ENCODE data around the gene GRIP2. TPM values are rescaled to one million over a fixed set of nuclear protein-coding genes. Genes with fewer than 3 reads are reported as not detected.

Gene GRIP2
- total and polyA plus RNA-seq, 3 experiments from 2014 or later = not detected

DNA sequence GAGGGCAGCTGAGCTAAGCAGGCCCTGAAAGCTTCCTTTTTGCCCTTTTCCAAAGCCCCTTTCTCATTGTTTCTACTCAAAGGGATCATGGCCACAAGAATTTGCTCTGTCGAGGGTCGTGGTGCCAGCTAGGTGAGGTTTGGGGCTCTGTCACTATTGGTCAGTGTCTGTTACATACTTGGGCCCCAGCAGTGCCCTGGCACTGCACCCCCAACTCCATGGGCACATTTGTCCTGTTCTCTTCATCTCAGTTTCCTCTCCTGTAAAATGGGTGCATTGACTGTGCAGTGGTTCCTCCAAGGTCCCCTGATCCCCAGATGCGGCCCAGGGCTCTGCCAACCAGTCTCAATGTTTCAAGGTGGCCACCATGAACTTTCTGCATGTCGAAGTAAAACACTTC, 75.6 kb downstream of the GRIP2 start:
- DNase-seq = no peak
- Mint-ChIP-seq H3K9me3 (no peaks in the 10 kb centered on the region), H3K36me3 (peaks cover 0 to 90% (median 6%) of the 10 kb centered on the region in 3 donors), H3K4me3 (no peak overlapping the region), H3K4me1 (peaks cover 3 to 4% (median 4%) of the 10 kb centered on the region in 3 donors), H3K27me3 (no peaks in the 10 kb centered on the region), H3K27ac (peak overlapping the region in 3 of 8 donors; percentile 47 to 70 (median 66))
- Histone ChIP-seq H3K27ac (ENCODE audit: low read depth, low read length) (no peak overlapping the region), H3K9me3 (ENCODE audit: low read length) (no peaks in the 10 kb centered on the region), H3K4me3 (ENCODE audit: low read length) (no peak overlapping the region), H3K4me1 (ENCODE audit: insufficient read depth, low read length) (no peaks in the 10 kb centered on the region), H3K36me3 (ENCODE audit: insufficient read depth, low read length) (peaks cover 14% of the 10 kb centered on the region), H3K27me3 (ENCODE audit: insufficient read depth, low read length, poor library complexity, severe bottlenecking) (no peaks in the 10 kb centered on the region)
- CTCF ChIA-PET = interaction anchor here (1.0 to 7.2 kb wide), 2 partner anchors 13 to 62 kb away, joined by 3 to 62 read pairs; partner anchors contain the start of gene SLC6A6
- POLR2A ChIA-PET = no interaction called here

DNA sequence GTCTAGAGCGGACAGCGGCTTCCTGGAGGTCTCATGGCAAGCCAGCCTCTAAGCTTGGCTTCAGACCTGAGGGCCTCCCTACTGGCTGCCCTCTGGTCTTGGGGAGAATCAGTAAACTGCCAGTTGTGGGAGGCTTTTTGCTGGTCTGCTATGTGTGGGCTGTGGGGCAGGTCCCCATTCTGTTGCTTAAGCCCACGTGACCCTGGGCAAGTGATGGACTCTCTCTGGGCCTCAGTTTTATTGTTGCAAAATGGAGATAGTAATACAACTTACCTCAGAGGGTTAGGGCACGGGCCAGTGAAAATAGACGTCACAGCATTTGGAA, 76.0 kb downstream of the GRIP2 start:
- Histone ChIP-seq H3K4me3 (ENCODE audit: low read length) (no peak overlapping the region), H3K27me3 (ENCODE audit: insufficient read depth, low read length, poor library complexity, severe bottlenecking) (no peaks in the 10 kb centered on the region), H3K36me3 (ENCODE audit: insufficient read depth, low read length) (peaks cover 14% of the 10 kb centered on the region), H3K9me3 (ENCODE audit: low read length) (no peaks in the 10 kb centered on the region), H3K27ac (ENCODE audit: low read depth, low read length) (no peak overlapping the region), H3K4me1 (ENCODE audit: insufficient read depth, low read length) (no peaks in the 10 kb centered on the region)
- Mint-ChIP-seq H3K4me3 (no peak overlapping the region), H3K4me1 (peaks cover 3 to 4% (median 4%) of the 10 kb centered on the region in 3 donors), H3K9me3 (no peaks in the 10 kb centered on the region), H3K36me3 (peaks cover under 1 to 92% (median 6%) of the 10 kb centered on the region in 3 donors), H3K27me3 (no peaks in the 10 kb centered on the region), H3K27ac (no peak overlapping the region)
- DNase-seq = no peak
- CTCF ChIA-PET = interaction anchor here (1.0 to 7.2 kb wide), 2 partner anchors 13 to 62 kb away, joined by 3 to 62 read pairs; partner anchors contain the start of gene SLC6A6
- POLR2A ChIA-PET = no interaction called here

- CTCF ChIA-PET = interaction anchor here (1.0 to 7.2 kb wide), 4 partner anchors 12 to 202 kb away, joined by 3 to 62 read pairs (median 13); partner anchors contain the start of gene SLC6A6
- POLR2A ChIA-PET = interaction anchor here (1.2 kb wide), 1 partner anchor 21 kb away, joined by 3 read pairs; no protein-coding TSS in a partner anchor
- no peak overlapping the region for H3K4me3 Mint-ChIP-seq
- Histone ChIP-seq H3K36me3 (ENCODE audit: insufficient read depth, low read length) (peaks cover 18% of the 10 kb centered on the region), H3K27me3 (ENCODE audit: insufficient read depth, low read length, poor library complexity, severe bottlenecking) (no peaks in the 10 kb centered on the region), H3K9me3 (ENCODE audit: low read length) (no peaks in the 10 kb centered on the region), H3K4me1 (ENCODE audit: insufficient read depth, low read length) (no peaks in the 10 kb centered on the region), H3K4me3 (ENCODE audit: low read length) (no peak overlapping the region), H3K27ac (ENCODE audit: low read depth, low read length) (no peak overlapping the region)
- peaks cover 4 to 93% (median 6%) of the 10 kb centered on the region in 3 donors for H3K36me3 Mint-ChIP-seq
- no peak for DNase-seq
- peak overlapping the region in 2 of 8 donors; percentile 22 to 75 for H3K27ac Mint-ChIP-seq
- H3K4me1 Mint-ChIP-seq = peaks cover 3 to 5% (median 4%) of the 10 kb centered on the region in 3 donors
- no peaks in the 10 kb centered on the region for H3K9me3 Mint-ChIP-seq
- H3K27me3 Mint-ChIP-seq = no peaks in the 10 kb centered on the region
Observed at GRCh38 chr3:14463330-14464140, 76.6 kb downstream of the GRIP2 start.

DNA sequence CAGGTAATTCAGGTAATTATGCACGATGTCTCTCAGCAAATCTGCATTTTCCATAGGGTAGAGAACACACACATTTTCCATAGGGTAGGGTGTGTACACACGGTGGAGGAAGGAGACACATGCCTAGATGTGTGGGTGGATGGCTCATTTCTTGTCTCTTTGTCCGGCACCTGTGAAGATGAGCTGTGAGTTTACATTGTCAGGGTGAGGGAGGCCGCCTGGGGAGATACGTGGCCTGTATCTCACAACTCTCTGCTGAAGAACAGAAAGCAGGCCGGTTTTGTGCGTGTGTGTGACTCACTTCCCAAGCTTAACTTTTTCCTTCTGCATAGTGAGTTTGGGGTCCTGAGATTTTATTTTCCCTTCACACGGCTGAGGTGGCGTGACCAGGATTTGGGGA, 77.4 kb downstream of the GRIP2 start:
- DNase-seq = no peak

GRCh38 chr3:14461748-14462324, 78.3 kb downstream of the GRIP2 start:
- Mint-ChIP-seq H3K4me3 (no peak overlapping the region), H3K27me3 (no peaks in the 10 kb centered on the region), H3K27ac (peak overlapping the region in 1 of 8 donors; percentile 87), H3K36me3 (peaks cover 4 to 90% (median 6%) of the 10 kb centered on the region in 3 donors), H3K9me3 (no peaks in the 10 kb centered on the region), H3K4me1 (peaks cover 0 to 5% (median 4%) of the 10 kb centered on the region in 3 donors)
- H3K4me3 ChIP-seq (ENCODE audit: low read length) = no peak overlapping the region
- H3K9me3 ChIP-seq (ENCODE audit: low read length) = no peaks in the 10 kb centered on the region
- no peaks in the 10 kb centered on the region for H3K27me3 ChIP-seq (ENCODE audit: insufficient read depth, low read length, poor library complexity, severe bottlenecking)
- H3K27ac ChIP-seq (ENCODE audit: low read depth, low read length) = no peak overlapping the region
- ChIA-PET CTCF (interaction anchor here (0.8 to 7.2 kb wide), 11 partner anchors 8 to 565 kb away, joined by 3 to 62 read pairs (median 4); partner anchors contain the start of gene SLC6A6), POLR2A (interaction anchor here (1.8 kb wide), 1 partner anchor 60 kb away, joined by 7 read pairs; the partner anchor contains the start of gene SLC6A6)
- peaks cover 10% of the 10 kb centered on the region for H3K36me3 ChIP-seq (ENCODE audit: insufficient read depth, low read length)
- peak; percentile 10 to 68 (median 23) for DNase-seq
- no peaks in the 10 kb centered on the region for H3K4me1 ChIP-seq (ENCODE audit: insufficient read depth, low read length)

More for the DNA sequence above, 77.4 kb downstream of the GRIP2 start:
- Mint-ChIP-seq H3K4me3 (no peak overlapping the region), H3K27me3 (no peaks in the 10 kb centered on the region), H3K4me1 (peaks cover 0 to 5% (median 4%) of the 10 kb centered on the region in 3 donors), H3K9me3 (no peaks in the 10 kb centered on the region), H3K36me3 (peaks cover 4 to 93% (median 6%) of the 10 kb centered on the region in 3 donors), H3K27ac (peak overlapping the region in 3 of 8 donors; percentile 29 to 32 (median 31))
- Histone ChIP-seq H3K4me3 (ENCODE audit: low read length) (no peak overlapping the region), H3K27ac (ENCODE audit: low read depth, low read length) (no peak overlapping the region), H3K9me3 (ENCODE audit: low read length) (no peaks in the 10 kb centered on the region), H3K4me1 (ENCODE audit: insufficient read depth, low read length) (no peaks in the 10 kb centered on the region), H3K27me3 (ENCODE audit: insufficient read depth, low read length, poor library complexity, severe bottlenecking) (no peaks in the 10 kb centered on the region), H3K36me3 (ENCODE audit: insufficient read depth, low read length) (peaks cover 16% of the 10 kb centered on the region)
- CTCF ChIA-PET = interaction anchor here (0.8 to 7.2 kb wide), 9 partner anchors 9 to 566 kb away, joined by 3 to 62 read pairs (median 4); partner anchors contain the start of gene SLC6A6
- POLR2A ChIA-PET = interaction anchor here (1.2 to 1.8 kb wide), 2 partner anchors 20 to 60 kb away, joined by 3 to 7 read pairs; partner anchors contain the start of gene SLC6A6

- Histone ChIP-seq H3K9me3 (ENCODE audit: low read length) (no peaks in the 10 kb centered on the region), H3K4me3 (ENCODE audit: low read length) (no peak overlapping the region), H3K27me3 (ENCODE audit: insufficient read depth, low read length, poor library complexity, severe bottlenecking) (no peaks in the 10 kb centered on the region), H3K4me1 (ENCODE audit: insufficient read depth, low read length) (no peaks in the 10 kb centered on the region), H3K27ac (ENCODE audit: low read depth, low read length) (no peak overlapping the region), H3K36me3 (ENCODE audit: insufficient read depth, low read length) (peaks cover 10% of the 10 kb centered on the region)
- no peak for DNase-seq
- Mint-ChIP-seq H3K9me3 (no peaks in the 10 kb centered on the region), H3K4me3 (no peak overlapping the region), H3K36me3 (peaks cover 4 to 85% (median 6%) of the 10 kb centered on the region in 3 donors), H3K4me1 (peaks cover 0 to 5% (median 4%) of the 10 kb centered on the region in 3 donors), H3K27ac (peak overlapping the region in 2 of 8 donors; percentile 37 to 61), H3K27me3 (no peaks in the 10 kb centered on the region)
- CTCF ChIA-PET = interaction anchor here (0.8 to 7.2 kb wide), 7 partner anchors 28 to 564 kb away, joined by 3 to 62 read pairs (median 9); partner anchors contain the start of gene SLC6A6
- POLR2A ChIA-PET = interaction anchor here (0.6 to 1.8 kb wide), 2 partner anchors 59 to 200 kb away, joined by 7 to 9 read pairs; partner anchors contain the start of gene SLC6A6
Observed at GRCh38 chr3:14461006-14461747, 79.0 kb downstream of the GRIP2 start.

DNA sequence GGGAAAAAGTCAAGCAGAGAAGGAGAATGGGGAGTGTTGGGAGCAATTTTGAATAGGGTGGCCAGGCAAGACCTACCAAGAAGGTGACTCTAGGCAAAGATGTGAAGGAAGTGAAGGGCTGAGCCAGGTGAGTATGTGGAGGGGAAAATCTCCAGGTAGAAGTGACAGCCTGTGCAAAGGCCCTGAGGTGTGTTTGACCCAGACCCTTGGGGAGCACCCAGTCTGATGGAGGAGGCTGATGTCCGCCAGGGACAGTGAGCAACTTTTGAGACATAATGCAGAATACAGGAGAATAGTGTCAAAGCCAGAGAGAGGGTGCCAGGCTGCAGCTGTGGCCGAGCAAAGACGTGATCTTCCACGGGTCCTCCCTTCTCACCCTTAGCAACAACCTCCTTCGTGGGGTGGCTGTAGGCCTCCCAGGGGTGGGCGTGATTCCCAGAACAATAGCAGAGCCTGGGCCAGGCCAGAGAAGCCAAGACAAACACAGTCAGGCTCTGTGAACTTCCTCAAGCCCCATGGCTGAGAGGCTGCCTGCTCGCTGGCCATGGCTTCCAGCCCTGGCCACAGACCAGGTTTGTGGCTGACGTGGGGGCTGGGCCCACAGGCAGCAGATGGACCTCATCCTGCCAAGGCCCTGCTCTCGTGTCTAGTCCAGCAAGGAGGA, 79.7 kb downstream of the GRIP2 start:
- H3K4me1 ChIP-seq (ENCODE audit: insufficient read depth, low read length) = no peaks in the 10 kb centered on the region
- H3K27me3 ChIP-seq (ENCODE audit: insufficient read depth, low read length, poor library complexity, severe bottlenecking) = no peaks in the 10 kb centered on the region
- Mint-ChIP-seq H3K27ac (peak overlapping the region in 4 of 8 donors; percentile 37 to 79 (median 68)), H3K27me3 (no peaks in the 10 kb centered on the region), H3K36me3 (peaks cover 4 to 87% (median 6%) of the 10 kb centered on the region in 3 donors), H3K9me3 (no peaks in the 10 kb centered on the region), H3K4me3 (no peak overlapping the region), H3K4me1 (peaks cover 0 to 5% (median 4%) of the 10 kb centered on the region in 3 donors)
- H3K27ac ChIP-seq (ENCODE audit: low read depth, low read length) = no peak overlapping the region
- CTCF ChIA-PET = interaction anchor here (0.8 to 7.2 kb wide), 4 partner anchors 27 to 564 kb away, joined by 3 to 62 read pairs (median 10); partner anchors contain the start of gene SLC6A6
- POLR2A ChIA-PET = interaction anchor here (0.6 kb wide), 1 partner anchor 199 kb away, joined by 9 read pairs; no protein-coding TSS in a partner anchor
- no peak overlapping the region for H3K4me3 ChIP-seq (ENCODE audit: low read length)
- peaks cover 10% of the 10 kb centered on the region for H3K36me3 ChIP-seq (ENCODE audit: insufficient read depth, low read length)
- DNase-seq = no peak
- H3K9me3 ChIP-seq (ENCODE audit: low read length) = no peaks in the 10 kb centered on the region

Measured in CD8-positive, alpha-beta memory T cell (primary cell).